HG03442 (cell line): ENCODE results near the gene CST5.
"Not testable (repeated sequence)": the region's sequence is repeated elsewhere in the genome, so short reads cannot be mapped to it uniquely, and the experiment has no call there.

Experiments used
- ATAC-seq: cut with Tn5 transposase; IDR thresholded peaks from one replicate; pipeline ENCODE4 v1.9.1; 2021; ENCODE audit warnings: mild to moderate bottlenecking, moderate library complexity; ENCODE audit not compliant: unreplicated experiment

Gene CST5

GRCh38 chr20:23856736-23857135 is 22.8 kb downstream of the CST5 start:
- ATAC-seq: no peak

GRCh38 chr20:23856226-23856625 is 23.3 kb downstream of the CST5 start:
- no peak for ATAC-seq

GRCh38 chr20:23841693-23842092 is 37.9 kb downstream of the CST5 start:
- ATAC-seq: no peak

GRCh38 chr20:23835716-23836115 is 43.8 kb downstream of the CST5 start:
- no peak for ATAC-seq

GRCh38 chr20:23832775-23833513 is 46.6 kb downstream of the CST5 start:
- ATAC-seq: no peak

- ATAC-seq: not testable (repeated sequence)
These were observed 47.6 kb downstream of the CST5 start for GRCh38 chr20:23831961-23832360.

GRCh38 chr20:23826541-23827021 is 53.0 kb downstream of the CST5 start, which contains the start of gene CST2:
CST2 (minus strand) TSS chr20:23826729; CDS start chr20:23826660, 69 bp downstream.
- no peak for ATAC-seq
